Measurements from ENCODE around the gene LRR1. TPM values are rescaled to one million over a fixed set of nuclear protein-coding genes. Genes with fewer than 3 reads are reported as not detected.
A peak's percentile ranks its signal among the peaks of the same experiment; 100 is the strongest.
"Not testable (repeated sequence)": the region's sequence is repeated elsewhere in the genome, so short reads cannot be mapped to it uniquely, and the experiment has no call there.

The LRR1 gene
- total RNA-seq, 1 donor = 33.4 TPM

GRCh38 chr14:49642163-49642562 lies 43.4 kb downstream of the LRR1 start:
- H3K4me3 ChIP-seq (ENCODE audit: low read depth, low read length) = no peak overlapping the region
- DNase-seq (ENCODE audit: low read depth) = no peak
- TF ChIP-seq CTCF (IDR thresholded peaks at IDR 0.05; ENCODE audit: insufficient read depth, low read length) = no peak

GRCh38 chr14:49653508-49653907 lies 54.8 kb downstream of the LRR1 start:
- no peak for TF ChIP-seq CTCF (IDR thresholded peaks at IDR 0.05; ENCODE audit: insufficient read depth, low read length)
- no peak for DNase-seq (ENCODE audit: low read depth)
- no peak overlapping the region for H3K4me3 ChIP-seq (ENCODE audit: low read depth, low read length)

- TF ChIP-seq CTCF (IDR thresholded peaks at IDR 0.05; ENCODE audit: insufficient read depth, low read length) = no peak
- DNase-seq (ENCODE audit: low read depth) = no peak
- H3K4me3 ChIP-seq (ENCODE audit: low read depth, low read length) = no peak overlapping the region
Observed at GRCh38 chr14:49654511-49654910, 55.8 kb downstream of the LRR1 start.

GRCh38 chr14:49657500-49657899 lies 58.8 kb downstream of the LRR1 start:
- DNase-seq (ENCODE audit: low read depth) = peak; percentile 22
- not testable (repeated sequence) for H3K4me3 ChIP-seq (ENCODE audit: low read depth, low read length)

- no peak for TF ChIP-seq CTCF (IDR thresholded peaks at IDR 0.05; ENCODE audit: insufficient read depth, low read length)
- DNase-seq (ENCODE audit: low read depth) = no peak
- no peak overlapping the region for H3K4me3 ChIP-seq (ENCODE audit: low read depth, low read length)
Observed at GRCh38 chr14:49659526-49660455, 61.1 kb downstream of the LRR1 start.

Small RNAs within 50 kb of the gene (small RNA-seq; reads per million reads assigned to genes)
- gene AL139099.3 (not detected), gene AL139099.4 (not detected), gene RF00019 (not detected), gene RNA5SP384 (not detected)

Other genes starting within 250 kb of the LRR1 start
- 822 and 5,262 TPM in 2 replicates for gene RPS29, start 12.6 kb upstream of the LRR1 start, total RNA-seq (ENCODE audit: low replicate concordance)
- gene RPL36AL, start 21.7 kb downstream of the LRR1 start, total RNA-seq (ENCODE audit: low replicate concordance) = 180 and 525 TPM in 2 replicates
- gene MGAT2, start 21.9 kb downstream of the LRR1 start, total RNA-seq (ENCODE audit: low replicate concordance) = 76.9 and 103 TPM in 2 replicates
- 10.5 and 24.9 TPM in 2 replicates for gene DNAAF2, start 36.3 kb downstream of the LRR1 start, total RNA-seq (ENCODE audit: low replicate concordance)
- gene POLE2, start 89.3 kb downstream of the LRR1 start, total RNA-seq (ENCODE audit: low replicate concordance) = 1.1 and 36.2 TPM in 2 replicates
- gene KLHDC1, start 94.2 kb downstream of the LRR1 start, total RNA-seq (ENCODE audit: low replicate concordance) = 4.9 and 12.8 TPM in 2 replicates
- gene KLHDC2, start 169.2 kb downstream of the LRR1 start, total RNA-seq (ENCODE audit: low replicate concordance) = 69.3 and 74.1 TPM in 2 replicates